GF-D8 (cell line): ENCODE data around the gene SHISA8.

Experiments used
- DNase-seq: peaks from one replicate; lab custom pipeline; 2025; lab: John Stamatoyannopoulos, UW

Gene SHISA8

DNA sequence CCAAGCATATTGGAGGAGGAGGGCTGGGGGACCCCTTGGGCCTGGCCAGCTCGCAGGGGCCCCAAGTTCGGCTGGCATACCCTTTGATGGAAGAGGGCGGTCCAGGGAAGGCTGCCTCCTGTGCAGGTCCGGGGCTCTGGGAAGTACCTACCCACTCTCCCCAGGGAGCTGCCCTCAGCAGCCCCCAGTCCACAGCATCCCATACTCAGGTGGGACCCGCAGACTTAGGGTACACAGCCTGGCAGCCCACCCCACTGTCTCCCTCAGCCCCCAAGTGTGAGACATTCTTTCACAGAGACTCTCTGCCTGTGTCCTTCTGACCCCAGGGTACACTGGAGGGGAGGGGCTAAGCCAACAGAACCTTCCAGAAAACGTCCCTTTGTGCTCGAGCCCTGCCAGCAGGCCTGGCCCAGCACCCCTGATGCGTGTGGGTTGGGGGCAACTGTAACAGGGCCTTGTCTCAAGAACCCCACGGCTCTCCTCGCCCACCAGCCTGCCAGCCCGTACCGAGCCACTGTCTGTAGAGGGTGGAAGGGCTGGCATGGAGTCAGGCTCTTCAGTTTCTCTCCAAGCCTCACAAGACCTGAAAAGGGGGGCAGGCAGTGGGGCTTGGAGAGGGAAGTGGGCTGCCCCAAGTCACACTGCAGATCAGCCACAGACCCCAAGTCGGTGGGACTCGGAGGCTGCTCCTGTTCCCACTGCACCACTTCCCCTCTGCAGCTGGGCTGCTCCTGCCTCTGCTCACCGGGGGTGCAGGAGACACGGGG is 18.7 kb upstream of the SHISA8 start:
- DNase-seq = no peak

DNA sequence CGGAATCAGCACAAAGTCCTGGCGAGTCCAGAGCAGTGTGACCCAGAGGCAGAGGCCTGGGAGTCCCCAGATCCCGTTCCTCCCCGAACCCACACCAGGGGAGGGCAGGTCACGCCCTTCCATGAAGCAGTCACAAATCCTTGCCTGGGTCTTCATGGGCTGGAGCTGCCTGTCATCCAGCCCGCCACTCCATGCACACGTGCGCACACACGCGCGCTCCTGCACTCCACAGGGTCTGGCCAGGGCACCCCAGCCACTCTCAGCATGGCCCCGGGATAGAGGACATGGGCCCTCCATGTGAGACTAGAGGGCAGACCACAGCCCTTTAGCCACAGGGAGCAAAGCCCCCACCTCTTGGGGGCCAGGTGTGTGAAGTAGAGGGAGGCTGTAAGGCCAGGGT is 17.5 kb upstream of the SHISA8 start:
- DNase-seq = no peak

DNA sequence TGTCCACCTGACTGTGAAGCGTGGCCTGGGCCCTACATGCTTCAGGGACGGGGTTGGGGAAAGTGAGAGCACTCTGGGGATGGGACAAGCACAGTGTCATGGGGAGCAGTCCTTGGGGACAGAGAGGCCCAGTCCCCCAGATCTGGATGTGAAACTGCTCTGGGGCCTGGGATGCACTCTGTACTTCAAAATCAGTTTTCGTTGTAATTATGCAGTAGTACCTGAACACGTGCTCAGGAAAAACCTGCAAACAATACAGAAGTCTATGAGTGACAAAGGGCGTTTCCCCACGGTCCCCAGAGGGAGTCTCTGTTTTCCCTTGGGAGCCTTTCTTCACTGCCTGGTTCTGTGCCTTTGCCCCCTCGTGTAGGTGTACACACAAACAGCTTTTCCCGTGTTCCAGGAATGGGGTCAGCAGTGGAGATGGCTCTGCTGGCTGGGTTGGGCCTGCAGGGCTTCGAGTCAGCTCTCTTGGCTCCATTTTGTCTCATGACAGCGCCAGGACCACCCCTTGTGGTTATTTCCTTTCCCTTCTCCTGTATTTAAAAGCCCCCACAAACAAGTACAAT is 16.9 kb upstream of the SHISA8 start:
- DNase-seq = no peak

DNA sequence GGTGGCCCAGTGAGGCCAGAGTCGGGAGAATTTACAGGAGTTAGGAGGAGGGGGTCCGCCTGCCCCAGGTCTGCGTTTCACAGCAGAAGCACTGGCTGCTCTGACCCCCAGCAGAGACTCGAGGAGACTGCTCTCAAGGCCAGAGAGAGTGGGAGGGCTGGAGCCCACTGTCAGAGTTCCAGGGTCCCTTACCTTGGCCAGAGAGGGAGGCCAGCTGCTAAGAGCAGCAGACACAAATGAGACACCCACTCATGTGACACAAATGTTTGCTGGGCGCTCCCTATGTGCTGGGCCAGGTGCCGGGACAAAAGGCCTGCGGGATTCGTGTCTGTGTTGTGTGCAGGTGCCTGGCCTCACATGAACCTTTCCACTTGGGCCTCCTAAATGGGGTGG is 14.5 kb upstream of the SHISA8 start:
- DNase-seq = no peak

DNA sequence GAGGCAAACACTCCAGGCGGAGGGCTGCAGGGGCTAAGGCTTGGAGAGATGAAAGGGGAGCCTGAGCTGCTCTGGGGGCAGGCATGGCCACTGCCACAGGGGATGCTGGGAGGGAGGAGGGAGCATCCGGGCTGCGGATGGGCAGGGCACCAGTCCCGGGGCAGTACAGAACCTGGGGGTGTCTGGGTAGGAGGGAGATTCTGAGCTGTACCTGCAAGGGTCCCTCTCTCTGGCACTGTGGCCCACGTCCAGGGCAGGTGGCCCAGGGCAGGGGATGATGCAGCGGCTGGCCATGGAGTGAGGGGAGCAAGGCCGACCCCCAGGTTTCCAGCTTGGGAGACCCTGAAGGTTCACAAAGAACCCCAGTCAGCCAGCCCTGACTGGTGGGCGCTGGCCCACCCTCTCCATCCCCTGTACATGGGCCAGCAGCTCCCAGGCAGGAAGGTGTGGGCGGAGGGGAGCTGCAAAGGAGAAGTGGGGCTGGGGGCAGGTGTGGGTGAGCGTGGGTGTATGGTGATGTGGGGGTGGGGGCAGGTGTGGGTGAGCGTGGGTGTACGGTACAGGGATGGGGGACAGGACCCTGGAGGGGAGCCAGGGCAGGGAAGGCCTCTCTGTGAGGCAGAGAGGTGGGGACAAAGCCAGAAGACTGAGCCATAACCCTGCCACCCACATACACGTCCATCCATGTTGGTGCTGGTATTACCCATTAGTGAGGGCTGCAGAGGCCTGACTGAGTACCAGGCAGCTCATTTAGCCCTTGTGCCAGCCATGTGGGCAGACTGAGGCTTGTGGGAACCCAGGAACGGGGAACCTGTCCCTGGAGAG is 13.9 kb upstream of the SHISA8 start:
- DNase-seq = no peak

DNA sequence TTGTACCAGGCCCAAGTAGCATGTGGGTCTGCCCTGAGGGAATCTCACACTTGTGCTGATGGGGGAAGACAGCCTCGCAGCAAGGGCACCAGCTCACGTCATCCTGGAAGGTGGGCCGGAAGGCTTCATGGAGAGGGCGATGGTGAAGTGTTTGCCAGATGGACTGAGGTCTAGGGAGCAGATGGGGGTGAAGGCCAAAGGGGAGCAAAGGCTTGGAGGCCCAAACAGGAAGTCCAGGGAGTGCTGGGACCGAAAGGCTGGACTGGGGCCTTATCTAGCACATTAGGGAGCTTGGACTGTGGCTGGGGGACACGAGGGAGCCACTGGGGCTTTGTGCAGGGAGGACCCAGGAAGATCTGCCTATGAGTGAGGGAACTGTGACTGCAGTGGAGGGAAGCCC is 12.9 kb upstream of the SHISA8 start:
- no peak for DNase-seq

DNA sequence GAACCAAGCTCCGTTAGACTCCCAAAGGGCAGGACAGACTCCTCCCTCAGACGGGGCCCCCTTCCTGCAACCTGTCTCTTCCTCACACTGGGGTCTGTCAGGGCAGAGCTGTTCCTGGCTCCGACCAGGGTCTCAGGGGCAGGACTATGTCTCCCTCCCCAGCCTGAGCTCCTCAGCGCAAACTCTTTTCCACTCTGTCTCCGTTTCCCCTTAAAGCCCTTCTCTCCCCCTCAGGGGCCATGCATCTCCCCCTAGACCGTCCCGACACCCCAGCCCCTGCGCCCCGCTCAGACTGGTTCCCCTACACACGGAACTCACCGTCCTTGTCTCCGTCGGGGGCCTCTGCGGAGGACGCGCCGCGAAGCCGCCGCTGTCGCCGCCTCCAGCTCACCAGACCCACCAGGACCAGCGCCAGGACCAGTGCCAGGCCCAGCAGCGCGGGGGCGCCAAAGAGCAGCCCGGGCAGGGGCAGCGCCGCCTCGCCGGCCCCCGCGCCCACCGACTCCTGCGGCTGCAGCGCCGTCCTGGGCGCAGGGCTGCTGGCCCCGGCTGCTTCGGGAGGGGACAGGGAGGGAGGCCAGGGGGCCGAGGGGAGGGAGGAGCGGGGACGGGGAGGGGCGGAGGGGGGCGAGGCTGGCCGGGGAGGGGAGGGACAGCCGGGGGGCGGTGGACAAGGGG is 11.0 kb upstream of the SHISA8 start:
- DNase-seq = no peak

DNA sequence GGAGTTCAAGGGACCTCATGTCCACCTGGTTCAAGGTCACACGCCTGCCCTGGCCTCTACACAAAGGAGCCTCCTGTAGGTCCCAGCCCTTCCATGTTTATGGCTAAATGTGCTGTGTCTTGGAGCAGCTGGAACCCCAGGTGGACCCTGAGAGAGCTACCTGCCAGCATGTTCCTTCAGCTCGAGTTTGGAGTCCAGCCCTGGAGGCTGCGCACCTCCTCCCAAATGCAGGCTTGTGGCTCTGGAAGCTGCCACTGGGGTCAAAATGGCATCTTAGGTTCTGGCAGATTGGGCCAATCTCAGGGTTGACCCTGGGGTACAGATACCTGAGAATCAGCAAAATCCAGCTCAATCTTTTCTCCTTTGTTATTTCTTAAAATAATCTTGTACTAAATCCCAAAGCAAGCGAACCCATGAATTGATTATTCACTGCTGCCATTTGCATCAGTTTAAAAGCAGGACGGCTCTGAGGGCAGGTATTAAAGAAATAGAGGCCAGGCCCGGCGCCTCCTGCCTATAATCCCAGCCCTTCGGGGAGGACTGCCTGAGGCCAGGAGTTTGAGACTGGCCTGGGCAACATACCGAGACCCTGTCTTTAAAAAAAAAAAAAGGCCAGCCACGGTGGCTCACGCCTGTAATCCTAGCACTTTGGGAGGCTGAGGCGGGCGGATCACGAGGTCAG is 8.9 kb upstream of the SHISA8 start:
- DNase-seq = no peak

DNA sequence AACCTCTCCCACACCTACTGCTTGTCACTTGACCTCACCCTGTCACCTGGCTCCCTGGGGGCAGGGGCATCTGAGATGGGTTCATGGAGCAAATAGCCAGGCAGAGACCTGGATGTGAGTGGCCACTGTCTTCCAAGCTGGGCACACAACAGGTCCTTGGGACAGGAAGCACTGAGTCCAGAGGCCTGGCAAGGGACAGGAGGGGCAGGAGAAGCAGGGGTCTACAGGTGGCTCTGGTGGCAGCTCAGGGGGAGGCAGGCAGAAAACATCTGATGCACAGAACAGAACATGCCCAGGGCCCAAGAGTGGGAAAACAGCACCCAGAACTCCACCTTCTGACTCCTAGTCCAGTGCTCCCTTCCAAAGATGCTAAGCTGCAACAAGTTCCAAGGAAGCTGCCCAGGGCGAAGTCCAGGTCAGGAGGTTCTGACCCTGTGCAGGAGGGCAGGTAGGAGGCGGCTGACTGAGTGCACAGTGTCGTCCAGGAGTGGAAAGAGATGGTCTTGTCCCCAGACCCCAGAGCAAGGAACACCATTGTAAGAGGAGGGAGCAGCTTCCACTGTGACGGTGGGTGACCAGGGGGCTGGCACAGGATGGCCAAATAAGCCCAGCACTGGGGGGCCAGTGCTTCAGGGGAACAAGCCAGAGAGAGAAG is 8.2 kb upstream of the SHISA8 start:
- no peak for DNase-seq

DNA sequence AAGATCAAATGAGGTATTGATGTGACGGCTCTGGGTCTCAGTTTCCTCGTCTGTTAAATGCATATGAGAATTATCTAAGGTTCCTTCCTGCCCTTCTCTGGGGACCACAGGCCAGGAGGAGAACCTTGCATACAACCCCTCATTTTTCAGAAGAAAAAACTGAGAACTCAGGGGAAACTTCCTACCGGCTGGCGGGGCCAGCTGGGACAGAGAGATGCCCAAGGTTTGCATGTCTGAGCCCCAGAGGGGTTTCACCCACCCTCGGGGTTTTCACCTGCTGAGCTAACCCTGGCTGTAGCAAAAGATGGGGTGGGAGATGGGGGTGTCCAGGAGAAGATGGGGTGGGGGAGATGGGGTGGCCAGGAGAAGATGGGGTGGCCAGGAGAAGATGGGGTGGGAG is 7.5 kb upstream of the SHISA8 start:
- DNase-seq = no peak

DNA sequence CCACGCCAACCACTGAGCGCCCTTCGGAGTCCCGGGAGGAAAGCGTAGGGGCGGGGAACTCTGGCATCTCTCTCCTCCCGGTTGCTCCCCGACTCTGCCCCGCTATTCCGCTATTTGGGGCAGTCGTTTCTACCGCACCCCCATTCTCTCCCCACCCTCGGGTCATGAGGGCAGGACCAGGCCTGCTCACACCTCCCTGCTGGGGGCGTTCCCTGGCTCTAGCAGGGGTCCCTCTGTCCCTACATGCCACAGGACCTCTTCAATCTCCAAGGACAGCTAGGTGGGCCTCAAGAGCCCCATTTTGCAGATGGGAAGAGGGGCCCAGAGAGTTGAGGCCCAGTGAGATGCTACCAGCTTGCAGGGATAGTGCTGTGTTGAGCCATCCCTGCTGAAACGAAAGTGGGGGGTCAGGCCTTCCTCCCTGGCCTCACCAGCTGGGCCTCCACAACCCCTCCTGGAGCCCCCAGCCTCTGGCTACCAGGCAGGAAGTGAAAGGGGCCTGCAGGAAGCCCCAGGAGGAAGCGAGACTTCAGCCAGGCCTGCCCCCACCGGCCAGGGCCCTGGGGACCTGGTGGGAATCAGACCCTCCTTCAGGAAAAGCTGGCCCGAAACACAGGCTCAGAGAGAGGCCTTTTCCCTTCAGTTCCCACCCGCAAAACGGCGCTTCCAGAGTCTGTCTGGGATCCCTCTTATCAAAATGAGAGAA is 5.5 kb upstream of the SHISA8 start:
- DNase-seq = no peak

DNA sequence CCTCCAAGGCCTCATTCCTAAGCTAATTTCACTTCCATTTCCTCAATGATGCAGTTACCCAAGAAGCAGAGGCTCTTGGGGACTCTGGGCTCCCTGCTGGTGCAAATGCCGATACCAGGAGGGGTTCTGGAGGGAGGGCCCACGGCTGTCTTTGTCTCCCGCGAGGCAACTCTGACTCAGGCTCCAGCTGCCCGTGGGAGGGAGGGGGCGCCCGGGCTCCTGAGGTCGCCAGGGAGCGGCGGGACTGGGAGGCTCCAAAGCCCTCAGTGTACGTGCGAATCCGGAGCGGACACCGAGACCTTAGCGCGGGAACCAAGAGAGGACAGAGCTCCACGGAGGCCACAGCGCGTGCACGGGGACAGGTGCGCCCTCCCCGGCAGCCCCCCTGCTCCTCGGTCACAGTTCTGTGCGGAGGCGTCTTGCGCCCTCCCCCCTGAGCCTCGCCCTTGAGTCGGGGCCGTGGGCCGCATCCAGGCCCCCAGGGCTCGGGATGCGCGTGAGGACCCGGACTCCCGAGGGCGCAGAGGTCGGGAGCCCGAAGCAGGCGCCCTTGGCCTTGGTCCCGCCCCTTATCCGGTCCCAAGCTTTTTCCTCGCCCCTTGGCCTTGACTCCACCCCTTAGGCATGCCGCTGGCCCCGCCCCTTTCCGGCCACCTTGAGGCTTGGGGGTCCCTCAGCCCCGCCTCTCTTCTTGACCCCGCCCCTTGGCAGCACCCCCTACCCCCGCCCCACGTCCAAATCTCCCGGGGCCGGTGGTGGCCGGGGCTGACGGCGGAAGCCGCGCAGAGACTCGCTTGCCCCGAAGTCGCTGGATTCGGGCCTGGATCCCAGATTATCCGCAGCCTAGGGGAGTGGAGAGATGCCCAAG is 4.7 kb upstream of the SHISA8 start:
- no peak for DNase-seq

DNA sequence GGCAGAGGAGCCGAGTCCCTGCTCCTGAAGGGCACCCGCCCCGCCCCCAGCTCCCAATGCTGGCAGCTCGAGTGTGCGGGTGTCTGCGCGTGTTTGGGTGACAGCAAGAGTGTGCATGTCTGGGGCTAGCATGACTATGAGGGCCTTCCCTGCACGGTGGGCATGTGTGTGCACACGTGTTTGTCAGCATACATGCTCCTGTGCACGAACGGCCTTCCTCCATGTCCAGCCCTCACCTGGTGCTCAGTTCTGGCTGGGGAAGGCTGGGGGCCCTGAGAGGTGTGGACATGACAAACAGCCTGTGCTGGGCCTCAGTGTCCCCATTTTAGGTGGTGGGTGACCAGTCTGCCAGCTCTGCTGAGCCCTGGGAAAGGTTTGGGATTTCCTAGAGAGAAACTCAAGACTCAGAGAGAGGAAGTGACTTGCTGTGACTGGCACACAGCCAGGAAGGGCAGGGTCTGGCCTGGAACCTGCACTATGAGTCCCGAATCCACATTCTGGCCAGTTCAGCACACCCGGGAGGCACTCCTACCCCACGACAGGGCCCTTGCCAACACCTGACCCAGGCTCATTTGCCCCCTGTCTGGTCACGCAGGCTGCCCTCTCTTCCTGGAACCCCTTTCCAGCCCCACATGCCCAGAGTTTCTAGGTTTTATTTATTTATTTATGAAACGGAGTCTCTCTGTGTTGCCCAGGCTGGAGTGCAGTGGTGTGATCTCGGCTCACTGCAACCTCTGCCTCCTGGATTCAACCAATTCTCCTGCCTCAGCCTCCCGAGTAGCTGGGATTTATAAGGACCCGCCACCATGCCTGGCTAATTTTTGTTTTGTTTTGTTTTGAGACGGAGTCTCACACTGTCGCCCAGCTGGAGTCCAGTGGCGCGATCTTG is 3.3 kb upstream of the SHISA8 start:
- peak; percentile 15 for DNase-seq

DNA sequence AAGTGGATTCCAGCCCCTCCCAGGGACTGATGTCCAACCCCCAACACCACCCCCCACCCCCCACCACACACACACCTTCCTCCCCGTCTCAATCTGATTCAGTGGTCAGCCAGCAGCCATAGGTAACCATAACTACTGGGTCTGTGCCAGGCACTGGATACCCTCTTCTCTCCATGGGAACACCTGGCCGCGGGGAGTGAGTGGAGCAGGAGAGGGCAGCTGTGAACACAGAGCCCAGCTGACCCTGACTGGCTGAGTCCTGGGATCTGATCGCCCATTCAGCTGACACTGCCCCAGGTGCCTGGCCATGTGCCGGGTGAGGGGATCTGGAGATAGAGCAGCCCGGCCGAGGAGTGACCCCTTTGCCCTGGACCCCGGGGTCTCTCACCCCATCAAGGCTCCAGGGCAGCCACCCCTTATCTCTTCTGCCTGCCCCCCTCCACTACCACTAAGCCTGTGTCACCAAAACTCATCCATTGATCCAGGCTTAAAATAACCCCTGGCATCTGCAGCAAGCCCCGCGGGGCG is 2.6 kb upstream of the SHISA8 start:
- no peak for DNase-seq

DNA sequence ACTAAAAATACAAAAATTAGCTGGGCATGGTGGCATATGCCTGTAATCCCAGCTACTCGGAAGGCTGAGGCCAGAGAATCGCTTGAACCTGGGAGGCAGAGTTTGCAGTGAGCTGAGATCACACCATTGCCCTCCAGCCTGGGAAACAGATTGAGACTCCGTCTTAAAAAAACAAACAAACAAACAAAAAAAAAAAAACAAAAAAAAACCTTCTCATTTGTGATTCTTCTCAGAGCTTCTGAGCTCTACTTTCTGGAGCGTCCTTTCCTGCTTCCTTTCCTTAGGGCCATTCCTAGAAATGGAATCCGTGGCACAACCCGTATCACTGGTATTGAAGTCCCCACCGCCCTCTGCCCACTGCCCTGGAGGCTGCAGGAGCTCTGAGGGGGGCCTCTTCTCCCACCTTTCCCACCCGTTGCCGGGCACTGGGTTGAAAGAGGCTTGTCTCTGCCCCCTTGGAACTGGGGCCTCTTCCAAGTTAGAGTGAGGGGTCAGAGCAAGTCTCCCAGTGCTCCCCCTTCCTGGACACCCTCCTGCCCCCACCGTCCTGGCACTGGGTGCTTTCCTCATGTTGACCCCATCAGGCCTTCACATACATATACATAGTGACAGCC is 2.0 kb upstream of the SHISA8 start:
- no peak for DNase-seq

DNA sequence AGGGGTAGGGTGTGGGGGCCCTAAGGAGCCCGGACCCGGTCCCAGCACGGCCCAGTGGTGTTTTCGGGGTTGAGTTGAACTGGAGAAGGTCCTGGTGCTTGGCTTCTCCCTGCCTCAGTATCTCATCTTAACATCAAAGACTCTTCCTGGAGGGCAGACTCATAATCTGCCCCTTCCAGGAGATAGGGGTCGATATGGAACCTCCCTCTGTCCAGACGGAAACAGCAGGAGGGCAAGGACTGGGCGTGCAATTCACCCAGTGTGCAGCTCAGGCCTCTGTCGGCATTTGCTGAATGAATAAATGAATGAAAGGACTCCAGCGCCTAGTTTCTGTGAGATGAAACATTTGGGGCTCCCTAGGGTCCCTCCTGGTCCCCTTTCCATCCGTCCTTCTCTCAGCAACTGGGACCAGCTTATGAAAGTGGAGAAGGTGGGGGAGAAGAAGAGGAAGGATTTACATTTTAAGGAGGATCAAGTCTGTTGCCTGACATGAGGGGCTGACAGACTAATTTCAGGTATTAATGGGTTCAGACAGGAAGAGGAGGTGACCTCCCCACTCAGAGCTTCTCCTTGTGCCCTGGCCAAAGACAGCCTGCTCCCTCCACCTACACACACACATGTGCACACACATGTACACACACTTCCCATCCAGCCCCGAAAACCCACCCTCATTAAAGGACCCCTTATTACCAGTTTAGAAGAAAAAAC is 1.1 kb upstream of the SHISA8 start:
- no peak for DNase-seq

DNA sequence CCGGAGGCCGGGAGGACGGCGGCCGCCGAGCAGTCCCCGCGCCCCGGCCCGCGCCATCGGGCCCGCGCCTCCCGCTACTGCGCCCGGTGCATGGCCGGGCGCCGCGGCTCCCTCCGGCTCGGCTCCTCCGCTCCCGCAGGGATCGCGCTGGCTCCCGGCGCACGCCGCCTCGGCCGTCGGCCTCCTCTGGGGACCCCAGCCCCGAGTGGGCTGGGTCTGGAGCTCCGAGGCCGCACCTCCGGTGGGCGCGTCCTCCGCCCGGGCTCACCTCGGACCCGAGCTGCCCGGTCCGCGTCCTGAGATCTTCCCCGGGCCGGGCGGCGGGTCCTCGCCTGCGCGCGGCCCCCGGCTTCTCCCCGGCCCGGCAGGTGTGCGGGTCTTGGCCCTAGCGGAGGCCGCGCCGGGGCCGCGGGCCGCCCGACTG is 251 bp downstream of the SHISA8 start:
- DNase-seq = no peak
